Measurements from ENCODE around the gene ADAMTS12. TPM values are rescaled to one million over a fixed set of nuclear protein-coding genes. Genes with fewer than 3 reads are reported as not detected.

Gene ADAMTS12
- total and polyA plus RNA-seq, 2 of the 8 experiments (the other 6 are each of a cell fraction or from before 2014, with no cell fraction given), result 6.4 to 12.8 TPM

- TF ChIP-seq CHD7 (IDR thresholded peaks at IDR 0.05; ENCODE audit: insufficient replicate concordance, low read length) (no peak), SIN3A (conservative IDR thresholded peaks at IDR 0.05 in 1 of 2, IDR thresholded peaks at IDR 0.05 in 1 of 2; ENCODE audit: low read depth in 1 of 2, low read length in 2 of 2) (no peak), TAF7 (optimal IDR thresholded peaks at IDR 0.05; ENCODE audit: borderline replicate concordance, low read depth, low read length) (no peak), GTF2F1 (IDR thresholded peaks at IDR 0.05; ENCODE audit: borderline replicate concordance, low read depth, low read length) (no peak), KDM5A (IDR thresholded peaks at IDR 0.05; ENCODE audit: low read length) (no peak)
Observed at GRCh38 chr5:33772380-33772897, 119.4 kb downstream of the ADAMTS12 start (continued).

Data from H1 (cell line).